GM18870 (cell line): ENCODE data around the gene NFE2.
"Not testable (repeated sequence)": the region's sequence is repeated elsewhere in the genome, so short reads cannot be mapped to it uniquely, and the experiment has no call there.

Experiments
- ATAC-seq: cut with Tn5 transposase; IDR thresholded peaks from one replicate; pipeline ENCODE4 v1.9.1; 2021; ENCODE audit warnings: moderate library complexity; ENCODE audit not compliant: unreplicated experiment

Gene NFE2

GRCh38 chr12:54284070-54284780, 16.6 kb downstream of the NFE2 start:
- not testable (repeated sequence) for ATAC-seq

GRCh38 chr12:54282949-54283593, 17.7 kb downstream of the NFE2 start:
- no peak for ATAC-seq

GRCh38 chr12:54281694-54282093, 19.1 kb downstream of the NFE2 start:
- not testable (repeated sequence) for ATAC-seq

GRCh38 chr12:54281261-54281638, 19.6 kb downstream of the NFE2 start:
- ATAC-seq: not testable (repeated sequence)

GRCh38 chr12:54280468-54281260, 20.2 kb downstream of the NFE2 start, which contains the start of gene HNRNPA1:
Gene HNRNPA1 (plus strand): TSS chr12:54280726. CDS start chr12:54280808, 82 bp downstream.
- peak; percentile 89 for ATAC-seq

GRCh38 chr12:54279632-54280467, 21.0 kb downstream of the NFE2 start, which contains the start of gene CBX5:
Gene CBX5 (minus strand): TSS chr12:54280122. CDS start chr12:54257650, 22,472 bp downstream.
- ATAC-seq: peak; percentile 67

GRCh38 chr12:54279227-54279631, 21.6 kb downstream of the NFE2 start:
- no peak for ATAC-seq

- ATAC-seq: no peak
Measured at GRCh38 chr12:54277823-54278276, 23.0 kb downstream of the NFE2 start.

- ATAC-seq: no peak
Measured at GRCh38 chr12:54276368-54276767, 24.4 kb downstream of the NFE2 start.

- ATAC-seq: no peak
Measured at GRCh38 chr12:54273981-54274380, 26.8 kb downstream of the NFE2 start.

- ATAC-seq: no peak
Measured at GRCh38 chr12:54272214-54272613, 28.6 kb downstream of the NFE2 start.

- no peak for ATAC-seq
Measured at GRCh38 chr12:54270345-54270744, 30.5 kb downstream of the NFE2 start.

GRCh38 chr12:54266852-54267251, 34.0 kb downstream of the NFE2 start:
- ATAC-seq: no peak

GRCh38 chr12:54265364-54265812, 35.4 kb downstream of the NFE2 start:
- ATAC-seq: no peak

GRCh38 chr12:54262403-54262925, 38.4 kb downstream of the NFE2 start:
- ATAC-seq: no peak

- no peak for ATAC-seq
Measured at GRCh38 chr12:54261815-54262402, 38.9 kb downstream of the NFE2 start.

- peak; percentile 67 for ATAC-seq
Measured at GRCh38 chr12:54259194-54260011, 41.4 kb downstream of the NFE2 start.

GRCh38 chr12:54258201-54258681, 42.6 kb downstream of the NFE2 start:
- no peak for ATAC-seq

GRCh38 chr12:54257332-54257731, 43.5 kb downstream of the NFE2 start:
- no peak for ATAC-seq
